ENCODE data around the gene EIF4EBP2. TPM values are rescaled to one million over a fixed set of nuclear protein-coding genes. Genes with fewer than 3 reads are reported as not detected.

The EIF4EBP2 gene
- total and polyA plus RNA-seq, 2 experiments from 2014 or later: 42.0 to 131 TPM

DNA sequence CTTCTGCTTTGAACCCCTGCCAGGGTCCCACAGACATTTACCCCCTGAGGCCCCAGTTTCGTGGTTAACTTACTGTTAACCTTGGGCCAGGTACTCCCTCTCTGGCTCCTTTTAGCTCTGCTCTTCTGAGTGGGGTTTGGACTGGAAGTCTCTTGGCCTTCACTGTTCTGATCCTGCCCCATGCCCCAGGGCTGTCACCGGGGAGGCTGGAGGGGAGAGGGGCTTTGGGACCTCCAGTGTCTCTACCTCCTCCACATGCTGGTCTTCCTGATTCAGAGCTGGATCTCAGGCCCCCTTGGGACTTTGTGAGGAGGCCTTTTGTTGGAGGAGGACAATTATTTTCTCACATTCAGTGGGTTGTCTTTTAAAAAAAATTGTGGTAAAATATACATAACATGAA, 61.9 kb downstream of the EIF4EBP2 start:
- H3K9me2 ChIP-seq (ENCODE audit: insufficient read depth): no peaks in the 10 kb centered on the region
- H3K4me3 ChIP-seq: no peak overlapping the region
- no peaks in the 10 kb centered on the region for H3K36me3 Mint-ChIP-seq (ENCODE audit: low read depth)
- DNase-seq (ENCODE audit: low spot score) (no peak), ATAC-seq (no peak)
- H4K20me1 ChIP-seq (replicated peaks; ENCODE audit: insufficient read depth): no peaks in the 10 kb centered on the region; the same call in 1 of the 2 replicates
- H2AFZ ChIP-seq: no peak overlapping the region
- 0 out of 2 replicates have a peak, but pooled peaks cover 3% of the 10 kb centered on the region for H3K4me1 ChIP-seq (ENCODE audit: insufficient read depth)
- no peaks in the 10 kb centered on the region for H3K27me3 ChIP-seq (ENCODE audit: insufficient read depth)
- 0 out of 2 replicates have a peak, but pooled peaks cover 8% of the 10 kb centered on the region for H3F3A ChIP-seq (replicated peaks; ENCODE audit: low read depth)
- H3K9me3 Mint-ChIP-seq: no peaks in the 10 kb centered on the region; the same call in 2 of the 3 replicates
- H3K4me1 Mint-ChIP-seq: peaks cover 14% of the 10 kb centered on the region
- no peak overlapping the region for H3K4me2 ChIP-seq
- no peak for TF ChIP-seq STAT1 (IDR thresholded peaks at IDR 0.05; ENCODE audit: unreplicated experiment)
- no peak for TF ChIP-seq ZNF114 (CRISPR knock-in tag; IDR thresholded peaks at IDR 0.05)
- no peak for TF ChIP-seq CREB1 (CRISPR knock-in tag; IDR thresholded peaks at IDR 0.05; ENCODE audit: low read depth)
- TF ChIP-seq, protein P1, sequence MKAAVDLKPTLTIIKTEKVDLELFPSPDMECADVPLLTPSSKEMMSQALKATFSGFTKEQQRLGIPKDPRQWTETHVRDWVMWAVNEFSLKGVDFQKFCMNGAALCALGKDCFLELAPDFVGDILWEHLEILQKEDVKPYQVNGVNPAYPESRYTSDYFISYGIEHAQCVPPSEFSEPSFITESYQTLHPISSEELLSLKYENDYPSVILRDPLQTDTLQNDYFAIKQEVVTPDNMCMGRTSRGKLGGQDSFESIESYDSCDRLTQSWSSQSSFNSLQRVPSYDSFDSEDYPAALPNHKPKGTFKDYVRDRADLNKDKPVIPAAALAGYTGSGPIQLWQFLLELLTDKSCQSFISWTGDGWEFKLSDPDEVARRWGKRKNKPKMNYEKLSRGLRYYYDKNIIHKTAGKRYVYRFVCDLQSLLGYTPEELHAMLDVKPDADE (IDR thresholded peaks at IDR 0.05): no peak
- TF ChIP-seq CTCF (conservative IDR thresholded peaks at IDR 0.05; ENCODE audit: low read depth in 2 of 2): no peak
- TF ChIP-seq EZH2phosphoT487 (IDR thresholded peaks at IDR 0.05; ENCODE audit: unreplicated experiment): no peak
- TF ChIP-seq NANOG (IDR thresholded peaks at IDR 0.05; ENCODE audit: borderline replicate concordance): no peak
- no peak for TF ChIP-seq POLR2AphosphoS5 (IDR thresholded peaks at IDR 0.05; ENCODE audit: low read depth)
- no peak for TF ChIP-seq ZNF331 (CRISPR knock-in tag; IDR thresholded peaks at IDR 0.05; ENCODE audit: low read depth)
- TF ChIP-seq, protein P2, sequence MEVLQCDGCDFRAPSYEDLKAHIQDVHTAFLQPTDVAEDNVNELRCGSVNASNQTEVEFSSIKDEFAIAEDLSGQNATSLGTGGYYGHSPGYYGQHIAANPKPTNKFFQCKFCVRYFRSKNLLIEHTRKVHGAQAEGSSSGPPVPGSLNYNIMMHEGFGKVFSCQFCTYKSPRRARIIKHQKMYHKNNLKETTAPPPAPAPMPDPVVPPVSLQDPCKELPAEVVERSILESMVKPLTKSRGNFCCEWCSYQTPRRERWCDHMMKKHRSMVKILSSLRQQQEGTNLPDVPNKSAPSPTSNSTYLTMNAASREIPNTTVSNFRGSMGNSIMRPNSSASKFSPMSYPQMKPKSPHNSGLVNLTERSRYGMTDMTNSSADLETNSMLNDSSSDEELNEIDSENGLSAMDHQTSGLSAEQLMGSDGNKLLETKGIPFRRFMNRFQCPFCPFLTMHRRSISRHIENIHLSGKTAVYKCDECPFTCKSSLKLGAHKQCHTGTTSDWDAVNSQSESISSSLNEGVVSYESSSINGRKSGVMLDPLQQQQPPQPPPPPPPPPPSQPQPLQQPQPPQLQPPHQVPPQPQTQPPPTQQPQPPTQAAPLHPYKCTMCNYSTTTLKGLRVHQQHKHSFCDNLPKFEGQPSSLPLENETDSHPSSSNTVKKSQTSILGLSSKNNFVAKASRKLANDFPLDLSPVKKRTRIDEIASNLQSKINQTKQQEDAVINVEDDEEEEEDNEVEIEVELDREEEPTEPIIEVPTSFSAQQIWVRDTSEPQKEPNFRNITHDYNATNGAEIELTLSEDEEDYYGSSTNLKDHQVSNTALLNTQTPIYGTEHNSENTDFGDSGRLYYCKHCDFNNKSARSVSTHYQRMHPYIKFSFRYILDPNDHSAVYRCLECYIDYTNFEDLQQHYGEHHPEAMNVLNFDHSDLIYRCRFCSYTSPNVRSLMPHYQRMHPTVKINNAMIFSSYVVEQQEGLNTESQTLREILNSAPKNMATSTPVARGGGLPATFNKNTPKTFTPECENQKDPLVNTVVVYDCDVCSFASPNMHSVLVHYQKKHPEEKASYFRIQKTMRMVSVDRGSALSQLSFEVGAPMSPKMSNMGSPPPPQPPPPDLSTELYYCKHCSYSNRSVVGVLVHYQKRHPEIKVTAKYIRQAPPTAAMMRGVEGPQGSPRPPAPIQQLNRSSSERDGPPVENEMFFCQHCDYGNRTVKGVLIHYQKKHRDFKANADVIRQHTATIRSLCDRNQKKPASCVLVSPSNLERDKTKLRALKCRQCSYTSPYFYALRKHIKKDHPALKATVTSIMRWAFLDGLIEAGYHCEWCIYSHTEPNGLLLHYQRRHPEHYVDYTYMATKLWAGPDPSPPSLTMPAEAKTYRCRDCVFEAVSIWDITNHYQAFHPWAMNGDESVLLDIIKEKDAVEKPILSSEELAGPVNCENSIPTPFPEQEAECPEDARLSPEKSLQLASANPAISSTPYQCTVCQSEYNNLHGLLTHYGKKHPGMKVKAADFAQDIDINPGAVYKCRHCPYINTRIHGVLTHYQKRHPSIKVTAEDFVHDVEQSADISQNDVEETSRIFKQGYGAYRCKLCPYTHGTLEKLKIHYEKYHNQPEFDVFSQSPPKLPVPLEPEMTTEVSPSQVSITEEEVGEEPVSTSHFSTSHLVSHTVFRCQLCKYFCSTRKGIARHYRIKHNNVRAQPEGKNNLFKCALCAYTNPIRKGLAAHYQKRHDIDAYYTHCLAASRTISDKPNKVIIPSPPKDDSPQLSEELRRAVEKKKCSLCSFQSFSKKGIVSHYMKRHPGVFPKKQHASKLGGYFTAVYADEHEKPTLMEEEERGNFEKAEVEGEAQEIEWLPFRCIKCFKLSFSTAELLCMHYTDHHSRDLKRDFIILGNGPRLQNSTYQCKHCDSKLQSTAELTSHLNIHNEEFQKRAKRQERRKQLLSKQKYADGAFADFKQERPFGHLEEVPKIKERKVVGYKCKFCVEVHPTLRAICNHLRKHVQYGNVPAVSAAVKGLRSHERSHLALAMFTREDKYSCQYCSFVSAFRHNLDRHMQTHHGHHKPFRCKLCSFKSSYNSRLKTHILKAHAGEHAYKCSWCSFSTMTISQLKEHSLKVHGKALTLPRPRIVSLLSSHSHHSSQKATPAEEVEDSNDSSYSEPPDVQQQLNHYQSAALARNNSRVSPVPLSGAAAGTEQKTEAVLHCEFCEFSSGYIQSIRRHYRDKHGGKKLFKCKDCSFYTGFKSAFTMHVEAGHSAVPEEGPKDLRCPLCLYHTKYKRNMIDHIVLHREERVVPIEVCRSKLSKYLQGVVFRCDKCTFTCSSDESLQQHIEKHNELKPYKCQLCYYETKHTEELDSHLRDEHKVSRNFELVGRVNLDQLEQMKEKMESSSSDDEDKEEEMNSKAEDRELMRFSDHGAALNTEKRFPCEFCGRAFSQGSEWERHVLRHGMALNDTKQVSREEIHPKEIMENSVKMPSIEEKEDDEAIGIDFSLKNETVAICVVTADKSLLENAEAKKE (CRISPR knock-in tag; IDR thresholded peaks at IDR 0.05): no peak
- no peak for TF ChIP-seq JUNB (IDR thresholded peaks at IDR 0.05; ENCODE audit: unreplicated experiment)
- TF ChIP-seq, protein P3, sequence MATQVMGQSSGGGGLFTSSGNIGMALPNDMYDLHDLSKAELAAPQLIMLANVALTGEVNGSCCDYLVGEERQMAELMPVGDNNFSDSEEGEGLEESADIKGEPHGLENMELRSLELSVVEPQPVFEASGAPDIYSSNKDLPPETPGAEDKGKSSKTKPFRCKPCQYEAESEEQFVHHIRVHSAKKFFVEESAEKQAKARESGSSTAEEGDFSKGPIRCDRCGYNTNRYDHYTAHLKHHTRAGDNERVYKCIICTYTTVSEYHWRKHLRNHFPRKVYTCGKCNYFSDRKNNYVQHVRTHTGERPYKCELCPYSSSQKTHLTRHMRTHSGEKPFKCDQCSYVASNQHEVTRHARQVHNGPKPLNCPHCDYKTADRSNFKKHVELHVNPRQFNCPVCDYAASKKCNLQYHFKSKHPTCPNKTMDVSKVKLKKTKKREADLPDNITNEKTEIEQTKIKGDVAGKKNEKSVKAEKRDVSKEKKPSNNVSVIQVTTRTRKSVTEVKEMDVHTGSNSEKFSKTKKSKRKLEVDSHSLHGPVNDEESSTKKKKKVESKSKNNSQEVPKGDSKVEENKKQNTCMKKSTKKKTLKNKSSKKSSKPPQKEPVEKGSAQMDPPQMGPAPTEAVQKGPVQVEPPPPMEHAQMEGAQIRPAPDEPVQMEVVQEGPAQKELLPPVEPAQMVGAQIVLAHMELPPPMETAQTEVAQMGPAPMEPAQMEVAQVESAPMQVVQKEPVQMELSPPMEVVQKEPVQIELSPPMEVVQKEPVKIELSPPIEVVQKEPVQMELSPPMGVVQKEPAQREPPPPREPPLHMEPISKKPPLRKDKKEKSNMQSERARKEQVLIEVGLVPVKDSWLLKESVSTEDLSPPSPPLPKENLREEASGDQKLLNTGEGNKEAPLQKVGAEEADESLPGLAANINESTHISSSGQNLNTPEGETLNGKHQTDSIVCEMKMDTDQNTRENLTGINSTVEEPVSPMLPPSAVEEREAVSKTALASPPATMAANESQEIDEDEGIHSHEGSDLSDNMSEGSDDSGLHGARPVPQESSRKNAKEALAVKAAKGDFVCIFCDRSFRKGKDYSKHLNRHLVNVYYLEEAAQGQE (IDR thresholded peaks at IDR 0.05; ENCODE audit: unreplicated experiment): no peak
- no peak for TF ChIP-seq EZH2 (IDR thresholded peaks at IDR 0.05; ENCODE audit: low read depth, unreplicated experiment)
- no peak overlapping the region for H3K27ac Mint-ChIP-seq
- no peaks in the 10 kb centered on the region for H3K36me3 ChIP-seq (ENCODE audit: insufficient read depth)
- no peak overlapping the region for H3K27ac ChIP-seq (ENCODE audit: low read depth)
- H3K4me3 Mint-ChIP-seq: no peak overlapping the region
- peaks cover 18% of the 10 kb centered on the region for H3K27me3 Mint-ChIP-seq (ENCODE audit: insufficient read depth, low read depth, poor library complexity)
- H3K79me2 ChIP-seq (replicated peaks; ENCODE audit: insufficient read depth): no peaks in the 10 kb centered on the region
